ENCODE measurements around the gene EPHA6.

DNA sequence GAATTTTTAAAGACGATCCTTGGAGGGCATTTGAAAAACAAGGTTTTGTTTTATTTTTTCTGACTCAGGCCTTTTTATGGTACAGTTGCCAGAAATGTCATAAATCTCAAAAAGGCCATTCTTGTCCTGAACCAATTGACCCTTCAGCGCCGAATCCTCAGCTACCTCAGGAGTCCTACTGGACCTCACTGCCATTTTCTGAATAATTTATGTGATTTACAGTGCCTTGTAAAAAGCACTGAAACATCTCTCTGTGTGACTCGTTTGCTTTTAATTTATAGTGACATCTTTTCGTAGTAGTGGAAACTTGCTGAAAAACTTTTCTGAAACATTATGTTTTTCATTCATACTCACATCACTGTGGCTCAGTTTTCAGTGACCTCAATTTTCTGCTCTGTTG is 878.0 kb downstream of the EPHA6 start:
- TF ChIP-seq, protein P1, sequence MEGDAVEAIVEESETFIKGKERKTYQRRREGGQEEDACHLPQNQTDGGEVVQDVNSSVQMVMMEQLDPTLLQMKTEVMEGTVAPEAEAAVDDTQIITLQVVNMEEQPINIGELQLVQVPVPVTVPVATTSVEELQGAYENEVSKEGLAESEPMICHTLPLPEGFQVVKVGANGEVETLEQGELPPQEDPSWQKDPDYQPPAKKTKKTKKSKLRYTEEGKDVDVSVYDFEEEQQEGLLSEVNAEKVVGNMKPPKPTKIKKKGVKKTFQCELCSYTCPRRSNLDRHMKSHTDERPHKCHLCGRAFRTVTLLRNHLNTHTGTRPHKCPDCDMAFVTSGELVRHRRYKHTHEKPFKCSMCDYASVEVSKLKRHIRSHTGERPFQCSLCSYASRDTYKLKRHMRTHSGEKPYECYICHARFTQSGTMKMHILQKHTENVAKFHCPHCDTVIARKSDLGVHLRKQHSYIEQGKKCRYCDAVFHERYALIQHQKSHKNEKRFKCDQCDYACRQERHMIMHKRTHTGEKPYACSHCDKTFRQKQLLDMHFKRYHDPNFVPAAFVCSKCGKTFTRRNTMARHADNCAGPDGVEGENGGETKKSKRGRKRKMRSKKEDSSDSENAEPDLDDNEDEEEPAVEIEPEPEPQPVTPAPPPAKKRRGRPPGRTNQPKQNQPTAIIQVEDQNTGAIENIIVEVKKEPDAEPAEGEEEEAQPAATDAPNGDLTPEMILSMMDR (IDR thresholded peaks at IDR 0.05; ENCODE audit: borderline replicate concordance, extremely low read depth, low read length, poor library complexity, severe bottlenecking) = no peak
- no peak for TF ChIP-seq EZH2 (IDR thresholded peaks at IDR 0.05; ENCODE audit: borderline replicate concordance, low read depth, low read length, severe bottlenecking)

Measured in DND-41 (cell line).